ENCODE data around the gene CNKSR3.
A peak's percentile ranks its signal among the peaks of the same experiment; 100 is the strongest.

Gene CNKSR3

DNA sequence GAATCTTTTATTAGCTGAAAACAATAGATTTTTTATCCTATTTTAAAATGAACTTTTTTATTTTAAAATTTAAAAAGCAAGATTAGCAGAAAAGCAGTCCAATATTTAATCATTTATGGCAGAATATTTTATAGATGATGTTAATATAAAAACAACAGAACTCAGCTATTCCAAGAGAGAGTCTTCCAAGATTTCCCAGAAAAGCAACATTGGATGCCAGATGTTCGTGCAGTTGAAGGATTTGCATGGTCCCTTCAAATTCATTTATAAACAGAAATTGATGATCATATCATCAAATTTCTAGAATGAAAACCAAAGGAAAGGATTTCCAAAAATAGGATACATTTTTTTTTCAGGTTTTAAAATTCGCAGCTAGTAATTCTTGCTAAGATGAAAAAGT lies 25.4 kb upstream of the CNKSR3 start:
- Histone ChIP-seq H3K79me1 (ENCODE audit: low read length) (no peaks in the 10 kb centered on the region), H4K8ac (ENCODE audit: low read depth, low read length) (peak overlapping the region; percentile 39)

DNA sequence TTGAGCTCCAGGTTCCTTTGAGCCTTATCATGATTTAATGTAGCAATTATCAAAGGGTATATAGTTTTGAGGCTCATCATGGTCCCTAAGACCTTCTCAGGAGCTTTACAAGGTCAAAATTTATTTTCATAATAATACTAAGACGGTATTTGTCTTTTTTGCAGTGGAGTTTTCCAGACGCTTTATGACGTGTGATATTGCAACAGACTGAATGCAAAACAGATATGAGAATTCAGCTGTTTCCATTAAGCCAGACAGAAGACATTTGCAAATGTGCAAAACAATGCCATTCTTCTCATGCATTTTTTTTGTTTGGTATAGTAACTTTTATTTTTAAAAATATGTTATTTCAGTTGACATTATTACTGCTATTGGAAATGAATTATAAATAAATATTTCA lies 24.7 kb upstream of the CNKSR3 start:
- Histone ChIP-seq H3K18ac (ENCODE audit: low read length) (no peak overlapping the region), H3K79me2 (ENCODE audit: control insufficient read depth, insufficient read depth, low read length) (no peaks in the 10 kb centered on the region), H4K5ac (ENCODE audit: low read length) (no peak overlapping the region), H3K56ac (ENCODE audit: low read length) (no peak overlapping the region), H2BK5ac (ENCODE audit: low read length) (no peak overlapping the region), H3K4me3 (ENCODE audit: low read length) (no peak overlapping the region), H3K4me1 (ENCODE audit: control insufficient read depth, low read depth, low read length) (peaks cover 7% of the 10 kb centered on the region), H3K9ac (ENCODE audit: low read length) (no peak overlapping the region), H3K23ac (ENCODE audit: low read length) (no peak overlapping the region), H3K79me1 (ENCODE audit: low read length) (no peaks in the 10 kb centered on the region), H2AK5ac (ENCODE audit: low read length) (no peak overlapping the region), H3K36me3 (ENCODE audit: control insufficient read depth, insufficient read depth, low read length) (no peaks in the 10 kb centered on the region), H3K27ac (ENCODE audit: low read depth, low read length) (no peak overlapping the region), H3K4ac (ENCODE audit: low read depth, low read length) (no peak overlapping the region), H3K4me2 (ENCODE audit: low read length) (no peak overlapping the region), H2BK120ac (ENCODE audit: low read depth, low read length) (no peak overlapping the region), H3K27me3 (ENCODE audit: insufficient read depth, low read length, poor library complexity) (no peaks in the 10 kb centered on the region), H4K8ac (ENCODE audit: low read depth, low read length) (no peak overlapping the region), H2BK15ac (replicated peaks; ENCODE audit: low read depth) (no peak overlapping the region)
- no CpG with 5 or more reads among the region's 3 CpGs for WGBS (ENCODE audit: extremely low coverage, insufficient coverage, low lambda C conversion rate)
- no peak for DNase-seq

More for the DNA sequence above, 25.4 kb upstream of the CNKSR3 start:
- Histone ChIP-seq H4K5ac (ENCODE audit: low read length) (no peak overlapping the region), H3K27me3 (ENCODE audit: insufficient read depth, low read length, poor library complexity) (no peaks in the 10 kb centered on the region), H3K56ac (ENCODE audit: low read length) (no peak overlapping the region), H3K4ac (ENCODE audit: low read depth, low read length) (no peak overlapping the region), H2AK5ac (ENCODE audit: low read length) (no peak overlapping the region), H3K4me3 (ENCODE audit: low read length) (no peak overlapping the region), H3K9ac (ENCODE audit: low read length) (no peak overlapping the region), H3K4me2 (ENCODE audit: low read length) (no peak overlapping the region), H2BK120ac (ENCODE audit: low read depth, low read length) (no peak overlapping the region), H2BK15ac (replicated peaks; ENCODE audit: low read depth) (no peak overlapping the region), H3K79me2 (ENCODE audit: control insufficient read depth, insufficient read depth, low read length) (no peaks in the 10 kb centered on the region), H3K23ac (ENCODE audit: low read length) (no peak overlapping the region), H3K18ac (ENCODE audit: low read length) (no peak overlapping the region), H3K27ac (ENCODE audit: low read depth, low read length) (no peak overlapping the region), H3K36me3 (ENCODE audit: control insufficient read depth, insufficient read depth, low read length) (no peaks in the 10 kb centered on the region), H3K4me1 (ENCODE audit: control insufficient read depth, low read depth, low read length) (peaks cover 7% of the 10 kb centered on the region), H2BK5ac (ENCODE audit: low read length) (no peak overlapping the region)
- no CpG with 5 or more reads among the region's 2 CpGs for WGBS (ENCODE audit: extremely low coverage, insufficient coverage, low lambda C conversion rate)
- no peak for DNase-seq

DNA sequence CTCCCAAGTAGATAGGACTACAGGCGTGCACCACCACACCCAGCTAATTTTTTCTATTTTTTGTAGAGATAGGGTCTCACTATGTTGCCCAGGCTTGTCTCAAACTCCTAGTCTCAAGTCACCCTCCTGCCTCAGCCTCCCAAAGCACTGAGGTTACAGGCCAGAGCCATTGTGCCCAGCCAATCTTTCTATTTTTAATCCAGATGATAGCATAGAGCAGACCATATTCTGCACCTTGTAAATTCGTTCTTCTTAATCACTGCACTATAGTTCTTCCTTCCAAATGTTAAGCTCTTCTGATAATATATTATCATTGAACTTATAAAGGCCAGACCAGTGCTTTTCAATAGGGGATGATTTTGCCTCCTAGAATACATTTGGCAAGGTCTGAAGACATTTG lies 24.0 kb upstream of the CNKSR3 start:
- Histone ChIP-seq H3K18ac (ENCODE audit: low read length) (no peak overlapping the region), H3K4me2 (ENCODE audit: low read length) (no peak overlapping the region), H2BK5ac (ENCODE audit: low read length) (no peak overlapping the region), H3K4ac (ENCODE audit: low read depth, low read length) (no peak overlapping the region), H2BK120ac (ENCODE audit: low read depth, low read length) (no peak overlapping the region), H3K27me3 (ENCODE audit: insufficient read depth, low read length, poor library complexity) (no peaks in the 10 kb centered on the region), H4K5ac (ENCODE audit: low read length) (no peak overlapping the region), H4K8ac (ENCODE audit: low read depth, low read length) (no peak overlapping the region), H2AK5ac (ENCODE audit: low read length) (no peak overlapping the region), H3K56ac (ENCODE audit: low read length) (no peak overlapping the region), H3K4me3 (ENCODE audit: low read length) (no peak overlapping the region), H3K9ac (ENCODE audit: low read length) (no peak overlapping the region), H3K23ac (ENCODE audit: low read length) (no peak overlapping the region), H3K36me3 (ENCODE audit: control insufficient read depth, insufficient read depth, low read length) (no peaks in the 10 kb centered on the region), H3K79me2 (ENCODE audit: control insufficient read depth, insufficient read depth, low read length) (no peaks in the 10 kb centered on the region), H3K4me1 (ENCODE audit: control insufficient read depth, low read depth, low read length) (peaks cover 7% of the 10 kb centered on the region), H3K27ac (ENCODE audit: low read depth, low read length) (no peak overlapping the region), H3K79me1 (ENCODE audit: low read length) (no peaks in the 10 kb centered on the region), H2BK15ac (replicated peaks; ENCODE audit: low read depth) (no peak overlapping the region)
- DNase-seq = no peak
- WGBS (ENCODE audit: extremely low coverage, insufficient coverage, low lambda C conversion rate) = no CpG with 5 or more reads among the region's 2 CpGs

DNA sequence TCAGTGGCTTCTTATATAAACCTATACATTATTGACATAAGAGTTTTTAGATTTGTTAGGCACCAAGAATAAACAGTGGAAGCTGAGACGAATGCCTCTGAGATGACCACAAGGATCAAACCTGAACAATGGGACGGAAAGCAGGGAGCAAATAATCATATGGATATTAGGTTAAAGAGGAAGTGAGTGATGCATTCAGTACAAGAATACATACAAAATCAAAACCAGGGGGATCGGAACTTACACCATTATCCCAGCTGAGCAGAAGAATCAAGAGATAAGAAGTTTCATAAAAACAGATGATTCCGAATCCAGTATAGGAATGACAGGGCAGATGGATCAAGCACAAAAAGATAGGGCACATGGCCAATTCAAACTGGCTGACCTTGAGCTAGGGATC lies 21.9 kb upstream of the CNKSR3 start:
- H3K23ac ChIP-seq (ENCODE audit: low read length) = no peak overlapping the region
- H3K4me1 ChIP-seq (ENCODE audit: control insufficient read depth, low read depth, low read length) = peaks cover 7% of the 10 kb centered on the region
- no peak overlapping the region for H3K18ac ChIP-seq (ENCODE audit: low read length)
- H3K4ac ChIP-seq (ENCODE audit: low read depth, low read length) = no peak overlapping the region
- no peak for DNase-seq
- no peak overlapping the region for H4K5ac ChIP-seq (ENCODE audit: low read length)
- H2BK15ac ChIP-seq (replicated peaks; ENCODE audit: low read depth) = no peak overlapping the region
- no peaks in the 10 kb centered on the region for H3K36me3 ChIP-seq (ENCODE audit: control insufficient read depth, insufficient read depth, low read length)
- H2AK5ac ChIP-seq (ENCODE audit: low read length) = no peak overlapping the region
- no peak overlapping the region for H2BK120ac ChIP-seq (ENCODE audit: low read depth, low read length)
- H3K56ac ChIP-seq (ENCODE audit: low read length) = no peak overlapping the region
- H3K27me3 ChIP-seq (ENCODE audit: insufficient read depth, low read length, poor library complexity) = no peaks in the 10 kb centered on the region
- no peak overlapping the region for H3K9ac ChIP-seq (ENCODE audit: low read length)
- no peaks in the 10 kb centered on the region for H3K79me2 ChIP-seq (ENCODE audit: control insufficient read depth, insufficient read depth, low read length)
- no peak overlapping the region for H3K27ac ChIP-seq (ENCODE audit: low read depth, low read length)
- WGBS (ENCODE audit: extremely low coverage, insufficient coverage, low lambda C conversion rate) = no CpG with 5 or more reads among the region's 4 CpGs
- H2BK5ac ChIP-seq (ENCODE audit: low read length) = no peak overlapping the region
- H4K8ac ChIP-seq (ENCODE audit: low read depth, low read length) = no peak overlapping the region
- no peak overlapping the region for H3K4me2 ChIP-seq (ENCODE audit: low read length)
- no peaks in the 10 kb centered on the region for H3K79me1 ChIP-seq (ENCODE audit: low read length)
- H3K4me3 ChIP-seq (ENCODE audit: low read length) = no peak overlapping the region

DNA sequence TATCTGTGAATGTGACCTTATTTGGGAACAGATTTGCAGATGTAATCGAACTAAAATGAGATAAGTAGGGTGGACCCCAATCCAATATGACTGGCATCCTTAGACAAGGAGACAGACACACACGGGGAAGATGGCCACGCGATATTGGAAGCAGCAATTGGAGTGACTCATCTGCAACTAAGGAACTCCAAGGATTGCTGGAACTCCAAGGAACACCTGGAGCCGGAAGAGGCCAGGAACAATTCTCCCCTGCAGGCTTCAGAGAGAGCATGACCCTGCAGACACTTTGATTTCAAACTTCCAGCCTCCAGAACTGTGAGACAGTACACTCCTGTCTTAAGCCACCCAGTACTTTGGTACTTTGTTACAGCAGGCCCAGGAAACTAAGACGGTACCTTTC lies 19.5 kb upstream of the CNKSR3 start:
- Histone ChIP-seq H3K79me1 (ENCODE audit: low read length) (no peaks in the 10 kb centered on the region), H3K4ac (ENCODE audit: low read depth, low read length) (no peak overlapping the region), H3K56ac (ENCODE audit: low read length) (no peak overlapping the region), H2AK5ac (ENCODE audit: low read length) (no peak overlapping the region), H3K36me3 (ENCODE audit: control insufficient read depth, insufficient read depth, low read length) (no peaks in the 10 kb centered on the region), H3K23ac (ENCODE audit: low read length) (no peak overlapping the region), H3K4me2 (ENCODE audit: low read length) (no peak overlapping the region), H2BK15ac (replicated peaks; ENCODE audit: low read depth) (no peak overlapping the region), H3K9ac (ENCODE audit: low read length) (no peak overlapping the region), H3K27ac (ENCODE audit: low read depth, low read length) (no peak overlapping the region), H4K5ac (ENCODE audit: low read length) (no peak overlapping the region), H3K4me1 (ENCODE audit: control insufficient read depth, low read depth, low read length) (no peaks in the 10 kb centered on the region), H3K18ac (ENCODE audit: low read length) (no peak overlapping the region), H3K4me3 (ENCODE audit: low read length) (no peak overlapping the region), H2BK5ac (ENCODE audit: low read length) (no peak overlapping the region), H4K8ac (ENCODE audit: low read depth, low read length) (no peak overlapping the region), H2BK120ac (ENCODE audit: low read depth, low read length) (no peak overlapping the region), H3K79me2 (ENCODE audit: control insufficient read depth, insufficient read depth, low read length) (no peaks in the 10 kb centered on the region), H3K27me3 (ENCODE audit: insufficient read depth, low read length, poor library complexity) (no peaks in the 10 kb centered on the region)
- no peak for DNase-seq
- no CpG with 5 or more reads among the region's 6 CpGs for WGBS (ENCODE audit: extremely low coverage, insufficient coverage, low lambda C conversion rate)

DNA sequence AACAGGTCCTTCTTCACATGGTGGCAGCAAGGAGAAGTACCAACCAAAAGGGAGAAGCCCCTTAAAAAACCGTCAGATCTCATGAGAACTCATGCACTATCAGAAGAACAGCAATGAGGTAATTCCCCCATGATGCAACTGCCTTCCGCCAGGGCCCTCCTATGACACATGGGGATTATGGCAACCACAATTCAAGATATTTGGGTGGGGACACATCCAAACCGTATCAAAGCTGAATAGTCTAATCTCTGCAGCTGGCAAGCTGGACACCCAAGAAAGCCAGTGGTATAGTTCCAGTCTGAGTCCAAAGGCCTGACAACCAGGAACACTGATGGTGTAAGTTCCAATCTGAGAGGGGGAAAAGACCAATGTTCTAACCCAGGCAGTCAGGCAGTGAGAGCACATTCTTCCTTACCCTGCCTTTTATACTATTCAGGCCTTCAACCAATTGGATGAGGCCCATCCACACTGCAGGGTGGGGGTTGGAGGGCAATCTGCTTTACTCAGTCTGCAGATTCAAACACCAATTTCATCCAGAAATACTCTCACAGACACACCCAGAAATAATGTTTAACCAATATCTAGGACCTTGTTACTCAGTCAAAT lies 17.9 kb upstream of the CNKSR3 start:
- no peak overlapping the region for H3K18ac ChIP-seq (ENCODE audit: low read length)
- no peak overlapping the region for H2BK5ac ChIP-seq (ENCODE audit: low read length)
- no peaks in the 10 kb centered on the region for H3K79me2 ChIP-seq (ENCODE audit: control insufficient read depth, insufficient read depth, low read length)
- no peak overlapping the region for H2AK5ac ChIP-seq (ENCODE audit: low read length)
- no peaks in the 10 kb centered on the region for H3K36me3 ChIP-seq (ENCODE audit: control insufficient read depth, insufficient read depth, low read length)
- H3K4me3 ChIP-seq (ENCODE audit: low read length) = no peak overlapping the region
- H3K27me3 ChIP-seq (ENCODE audit: insufficient read depth, low read length, poor library complexity) = no peaks in the 10 kb centered on the region
- no peak for DNase-seq
- H3K4me1 ChIP-seq (ENCODE audit: control insufficient read depth, low read depth, low read length) = no peaks in the 10 kb centered on the region
- no peak overlapping the region for H3K4ac ChIP-seq (ENCODE audit: low read depth, low read length)
- no peak overlapping the region for H3K56ac ChIP-seq (ENCODE audit: low read length)
- H2BK15ac ChIP-seq (replicated peaks; ENCODE audit: low read depth) = no peak overlapping the region
- no peaks in the 10 kb centered on the region for H3K79me1 ChIP-seq (ENCODE audit: low read length)
- no peak overlapping the region for H3K27ac ChIP-seq (ENCODE audit: low read depth, low read length)
- H2BK120ac ChIP-seq (ENCODE audit: low read depth, low read length) = no peak overlapping the region
- H4K8ac ChIP-seq (ENCODE audit: low read depth, low read length) = no peak overlapping the region
- no peak overlapping the region for H3K4me2 ChIP-seq (ENCODE audit: low read length)
- no CpG with 5 or more reads among the region's 3 CpGs for WGBS (ENCODE audit: extremely low coverage, insufficient coverage, low lambda C conversion rate)
- H4K5ac ChIP-seq (ENCODE audit: low read length) = no peak overlapping the region
- no peak overlapping the region for H3K9ac ChIP-seq (ENCODE audit: low read length)
- H3K23ac ChIP-seq (ENCODE audit: low read length) = no peak overlapping the region
